ENCODE measurements around the gene TXNDC11.

GRCh38 chr16:11742093-11742535 is 543 bp downstream of the TXNDC11 start:
- TF ChIP-seq CTCF (IDR thresholded peaks at IDR 0.05; ENCODE audit: insufficient read depth, low read depth, low read length) (no peak), EZH2 (IDR thresholded peaks at IDR 0.05; ENCODE audit: insufficient read depth, low read length) (no peak)
